ENCODE data around the gene CSAG3. TPM values are rescaled to one million over a fixed set of nuclear protein-coding genes. Genes with fewer than 3 reads are reported as not detected.
"Not testable (repeated sequence)": the region's sequence is repeated elsewhere in the genome, so short reads cannot be mapped to it uniquely, and the experiment has no call there.

CSAG3 gene
- total RNA-seq, 1 experiment from 2014 or later, result 44.1 TPM

DNA sequence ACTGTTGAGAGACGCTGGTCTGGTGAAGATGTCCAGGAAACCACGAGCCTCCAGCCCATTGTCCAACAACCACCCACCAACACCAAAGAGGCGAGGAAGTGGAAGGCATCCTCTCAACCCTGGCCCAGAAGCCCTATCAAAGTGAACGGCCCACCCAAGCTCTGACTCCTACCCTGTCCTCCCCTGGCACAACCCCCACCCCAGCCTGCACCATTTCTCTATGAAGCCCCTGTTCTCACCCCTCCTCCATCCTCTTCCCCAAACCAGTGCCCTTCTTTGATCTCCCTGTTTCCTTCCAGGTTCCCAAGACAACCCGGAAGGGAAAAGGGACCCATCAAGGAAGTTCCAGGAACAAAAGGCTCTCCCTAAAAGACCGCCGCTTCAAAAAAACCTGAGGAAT lies 526 bp downstream of the CSAG3 start:
- CTCF ChIA-PET; H3K4me1 ChIP-seq (ENCODE audit: control insufficient read depth in 1 of 2, insufficient read depth in 2 of 2, low read length in 2 of 2); H3K4me2 ChIP-seq (ENCODE audit: low read length); POLR2A ChIA-PET; intact Hi-C loops (cut with micrococcal nuclease); H3K36me3 ChIP-seq (ENCODE audit: control insufficient read depth in 1 of 2, insufficient read depth in 2 of 2, low read length in 2 of 2); H3K27me3 ChIP-seq (ENCODE audit: insufficient read depth, low read length); ATAC-seq; DNase-seq (ENCODE audit: low read depth, low spot score); H2AFZ ChIP-seq (ENCODE audit: low read depth, low read length, poor library complexity, severe bottlenecking); H3K9me3 ChIP-seq (ENCODE audit: control insufficient read depth in 1 of 2, insufficient read depth in 1 of 2, low read depth in 1 of 2, low read length in 2 of 2); BruUV-seq (replicated peaks); H3K4me3 ChIP-seq (replicated peaks in 1 of 2; ENCODE audit: low read depth in 1 of 2, low read length in 2 of 2); H3K27ac ChIP-seq (ENCODE audit: low read depth, low read length); H3K9ac ChIP-seq (ENCODE audit: low read length); H4K20me1 ChIP-seq (ENCODE audit: insufficient read depth); H3K79me2 ChIP-seq (ENCODE audit: insufficient read depth, low read length); H3K9me2 ChIP-seq (ENCODE audit: insufficient read depth); RAD21 ChIA-PET (ENCODE audit: low non-redundant PET in 1 of 2, low total read pairs in 2 of 2, uncharacterized antibody in 2 of 2, unreplicated experiment in 2 of 2): not testable (repeated sequence)

DNA sequence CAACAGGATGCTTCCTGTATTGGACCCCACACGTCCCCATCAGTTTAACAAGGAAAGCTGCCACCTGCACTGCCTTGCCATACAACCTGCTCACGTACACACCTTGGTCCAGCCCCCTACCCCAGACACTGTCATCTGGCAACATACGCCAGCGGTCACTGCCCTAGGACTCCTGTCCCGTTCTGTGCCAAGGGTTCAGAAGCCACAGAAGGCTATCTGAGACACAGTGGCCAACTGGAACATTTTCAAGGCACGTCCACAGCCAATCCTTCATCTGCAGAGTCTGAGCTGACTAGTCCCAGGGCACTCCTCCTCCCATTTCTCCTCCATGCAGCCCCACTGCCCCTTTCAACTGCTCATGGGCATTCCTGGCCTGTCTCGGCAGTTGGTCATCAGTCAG lies 2.6 kb downstream of the CSAG3 start:
- POLR2A ChIA-PET; H3K27me3 ChIP-seq (ENCODE audit: insufficient read depth, low read length); H3K4me2 ChIP-seq (ENCODE audit: low read length); CTCF ChIA-PET; H3K9me3 ChIP-seq (ENCODE audit: control insufficient read depth in 1 of 2, insufficient read depth in 1 of 2, low read depth in 1 of 2, low read length in 2 of 2); H2AFZ ChIP-seq (ENCODE audit: low read depth, low read length, poor library complexity, severe bottlenecking); intact Hi-C loops (cut with micrococcal nuclease); H3K4me1 ChIP-seq (ENCODE audit: control insufficient read depth in 1 of 2, insufficient read depth in 2 of 2, low read length in 2 of 2); ATAC-seq; H3K4me3 ChIP-seq (replicated peaks in 1 of 2; ENCODE audit: low read depth in 1 of 2, low read length in 2 of 2); H3K27ac ChIP-seq (ENCODE audit: low read depth, low read length); DNase-seq (ENCODE audit: low read depth, low spot score); H4K20me1 ChIP-seq (ENCODE audit: insufficient read depth); RAD21 ChIA-PET (ENCODE audit: low non-redundant PET in 1 of 2, low total read pairs in 2 of 2, uncharacterized antibody in 2 of 2, unreplicated experiment in 2 of 2); H3K36me3 ChIP-seq (ENCODE audit: control insufficient read depth in 1 of 2, insufficient read depth in 2 of 2, low read length in 2 of 2); H3K9me2 ChIP-seq (ENCODE audit: insufficient read depth); BruUV-seq (replicated peaks); H3K9ac ChIP-seq (ENCODE audit: low read length); H3K79me2 ChIP-seq (ENCODE audit: insufficient read depth, low read length): not testable (repeated sequence)

- H3K27ac ChIP-seq (ENCODE audit: low read depth, low read length); H3K9ac ChIP-seq (ENCODE audit: low read length); H3K79me2 ChIP-seq (ENCODE audit: insufficient read depth, low read length); BruUV-seq (replicated peaks); H3K4me3 ChIP-seq (replicated peaks in 1 of 2; ENCODE audit: low read depth in 1 of 2, low read length in 2 of 2); H3K9me3 ChIP-seq (ENCODE audit: control insufficient read depth in 1 of 2, insufficient read depth in 1 of 2, low read depth in 1 of 2, low read length in 2 of 2); H3K9me2 ChIP-seq (ENCODE audit: insufficient read depth); CTCF ChIA-PET; H3K4me2 ChIP-seq (ENCODE audit: low read length); H2AFZ ChIP-seq (ENCODE audit: low read depth, low read length, poor library complexity, severe bottlenecking); RAD21 ChIA-PET (ENCODE audit: low non-redundant PET in 1 of 2, low total read pairs in 2 of 2, uncharacterized antibody in 2 of 2, unreplicated experiment in 2 of 2); H4K20me1 ChIP-seq (ENCODE audit: insufficient read depth); ATAC-seq; H3K36me3 ChIP-seq (ENCODE audit: control insufficient read depth in 1 of 2, insufficient read depth in 2 of 2, low read length in 2 of 2); H3K4me1 ChIP-seq (ENCODE audit: control insufficient read depth in 1 of 2, insufficient read depth in 2 of 2, low read length in 2 of 2); H3K27me3 ChIP-seq (ENCODE audit: insufficient read depth, low read length); intact Hi-C loops (cut with micrococcal nuclease); POLR2A ChIA-PET; DNase-seq (ENCODE audit: low read depth, low spot score): not testable (repeated sequence)
Observed at GRCh38 chrX:152766562-152766961, 7.5 kb downstream of the CSAG3 start.

- BruUV-seq (replicated peaks); H3K4me1 ChIP-seq (ENCODE audit: control insufficient read depth in 1 of 2, insufficient read depth in 2 of 2, low read length in 2 of 2); H3K27ac ChIP-seq (ENCODE audit: low read depth, low read length); H2AFZ ChIP-seq (ENCODE audit: low read depth, low read length, poor library complexity, severe bottlenecking); intact Hi-C loops (cut with micrococcal nuclease); H3K79me2 ChIP-seq (ENCODE audit: insufficient read depth, low read length); DNase-seq (ENCODE audit: low read depth, low spot score); POLR2A ChIA-PET; H3K4me2 ChIP-seq (ENCODE audit: low read length); RAD21 ChIA-PET (ENCODE audit: low non-redundant PET in 1 of 2, low total read pairs in 2 of 2, uncharacterized antibody in 2 of 2, unreplicated experiment in 2 of 2); H3K9me3 ChIP-seq (ENCODE audit: control insufficient read depth in 1 of 2, insufficient read depth in 1 of 2, low read depth in 1 of 2, low read length in 2 of 2); H4K20me1 ChIP-seq (ENCODE audit: insufficient read depth); H3K4me3 ChIP-seq (replicated peaks in 1 of 2; ENCODE audit: low read depth in 1 of 2, low read length in 2 of 2); H3K9ac ChIP-seq (ENCODE audit: low read length); H3K9me2 ChIP-seq (ENCODE audit: insufficient read depth); CTCF ChIA-PET; H3K27me3 ChIP-seq (ENCODE audit: insufficient read depth, low read length); H3K36me3 ChIP-seq (ENCODE audit: control insufficient read depth in 1 of 2, insufficient read depth in 2 of 2, low read length in 2 of 2): not testable (repeated sequence)
- peak; percentile 94 for ATAC-seq
Observed at GRCh38 chrX:152769549-152770289, 10.7 kb downstream of the CSAG3 start, which contains the start of gene MAGEA6. Gene MAGEA6, minus strand, starts transcription at chrX:152769689. Its CDS starts 2,039 bp downstream, at chrX:152767650.
